Common myeloid progenitor, CD34-positive (primary cell): ENCODE results near the gene EXOC6B.

ENCODE experiments used
- CTCF ChIA-PET: fragments of 350-600 bp; sonication (Branson Sonifier 250); formaldehyde crosslinking; loops from one replicate; lab custom pipeline; 2021; ENCODE audit warnings: antibody characterized with exemption; lab: Charles Lee
- POLR2A ChIA-PET: fragments of 350-600 bp; sonication (Branson Sonifier 250); formaldehyde crosslinking; loops from one replicate; lab custom pipeline; 2021; ENCODE audit warnings: antibody characterized with exemption; lab: Charles Lee
- DNase-seq, 3 donors: peaks; one replicate each; pipeline versions ENCODE4 v3.0.0 to v3.0.0-alpha.2; 2013
- H3K27ac ChIP-seq, 2 experiments: 1 replicate in 1 of 2; 2 replicates in 1 of 2; pipeline ENCODE4 v1.7.0; 2013; ENCODE audit warnings: inconsistent platforms in 2 of 2, low read length in 2 of 2, mild to moderate bottlenecking in 2 of 2, low read depth in 1 of 2, moderate library complexity in 1 of 2; ENCODE audit not compliant: severe bottlenecking in 2 of 2, insufficient read depth in 1 of 2, poor library complexity in 1 of 2
- H3K27me3 ChIP-seq, 5 experiments: replicated peaks in 2 of 5; 1 replicate in 3 of 5; 2 replicates in 2 of 5; pipeline versions ENCODE4 v1.6.1 to v1.7.0; 2013; ENCODE audit warnings: low read length in 4 of 5, mild to moderate bottlenecking in 2 of 5, moderate library complexity in 2 of 5, inconsistent platforms in 1 of 5; ENCODE audit not compliant: insufficient read depth in 5 of 5, control insufficient read depth in 4 of 5
- H3K36me3 ChIP-seq, 4 experiments: 1 replicate in 2 of 4; 2 replicates in 2 of 4; pipeline versions ENCODE4 v1.6.1 to v1.7.0; 2013; ENCODE audit warnings: low read length in 3 of 4, control low read depth in 1 of 4, mild to moderate bottlenecking in 1 of 4; ENCODE audit not compliant: control insufficient read depth in 4 of 4, insufficient read depth in 4 of 4
- H3K4me1 ChIP-seq, 4 experiments: 1 replicate in 3 of 4; 2 replicates in 1 of 4; pipeline versions ENCODE4 v1.6.1 to v1.7.1; 2013; ENCODE audit warnings: low read length in 3 of 4, mild to moderate bottlenecking in 3 of 4, control low read depth in 1 of 4, inconsistent platforms in 1 of 4, moderate library complexity in 1 of 4; ENCODE audit not compliant: control insufficient read depth in 4 of 4, insufficient read depth in 4 of 4; ENCODE audit errors: control extremely low read depth in 1 of 4
- H3K4me3 ChIP-seq, 7 experiments: 1 replicate in 4 of 7; 2 replicates in 3 of 7; pipeline versions ENCODE4 v1.5.1 to v1.7.0; 2013; ENCODE audit warnings: mild to moderate bottlenecking in 7 of 7, low read length in 6 of 7, moderate library complexity in 6 of 7, inconsistent platforms in 2 of 7, low read depth in 2 of 7, control low read depth in 1 of 7; ENCODE audit not compliant: insufficient read depth in 4 of 7, control insufficient read depth in 1 of 7; ENCODE audit errors: extremely low read depth in 1 of 7
- H3K9me3 ChIP-seq, 5 experiments: 1 replicate in 4 of 5; 2 replicates in 1 of 5; pipeline versions ENCODE4 v1.6.1 to v1.7.1; 2013; ENCODE audit warnings: low read length in 4 of 5, mild to moderate bottlenecking in 2 of 5, inconsistent platforms in 1 of 5, low read depth in 1 of 5, moderate library complexity in 1 of 5; ENCODE audit not compliant: control insufficient read depth in 4 of 5, insufficient read depth in 2 of 5; ENCODE audit errors: control extremely low read depth in 1 of 5
- whole genome bisulfite sequencing: methylation state at CpG from one replicate; pipeline ENCODE4 v1.1.5; 2013; ENCODE audit not compliant: insufficient coverage; 5-methylcytosine and 5-hydroxymethylcytosine counted together

The EXOC6B gene

DNA sequence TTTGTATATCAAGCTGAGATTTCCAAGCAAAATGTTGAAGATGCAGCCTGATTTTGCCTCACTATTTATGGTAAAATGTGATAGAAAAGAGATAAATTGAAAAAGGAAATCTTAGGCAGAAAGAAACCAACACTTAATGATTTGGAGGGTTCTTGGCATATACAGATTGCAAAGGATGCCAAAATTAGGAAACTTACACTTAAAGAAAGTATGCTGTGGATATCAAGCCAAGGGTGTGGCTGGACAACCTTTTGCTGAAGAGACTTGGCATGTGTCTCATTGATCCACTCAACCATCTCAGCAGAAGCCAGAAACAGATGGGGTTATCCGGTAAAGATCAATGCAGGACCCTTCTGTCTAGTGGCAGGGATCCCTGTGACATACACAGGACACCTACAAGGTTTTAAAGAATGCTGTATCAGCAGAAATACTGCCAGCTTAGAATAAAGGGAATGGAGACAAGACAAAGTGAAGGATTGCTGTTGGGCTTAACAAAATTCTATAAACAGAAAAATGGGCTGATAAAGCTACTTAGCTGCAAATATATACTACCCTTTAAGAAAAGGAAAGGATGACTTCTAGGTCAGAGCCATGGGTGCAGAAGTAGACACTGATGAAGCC lies 570.9 kb downstream of the EXOC6B start:
- no peaks in the 10 kb centered on the region for H3K27me3 ChIP-seq
- 100% methylated on average over 1 of the region's 1 CpG for WGBS
- CTCF ChIA-PET, result no interaction called here
- peaks cover 0 to 5% (median 3%) of the 10 kb centered on the region in 5 experiments for H3K9me3 ChIP-seq
- no peak overlapping the region for H3K4me3 ChIP-seq
- H3K36me3 ChIP-seq, result no peaks in the 10 kb centered on the region
- no peaks in the 10 kb centered on the region for H3K4me1 ChIP-seq
- no peak for DNase-seq
- POLR2A ChIA-PET, result no interaction called here
- no peak overlapping the region for H3K27ac ChIP-seq

DNA sequence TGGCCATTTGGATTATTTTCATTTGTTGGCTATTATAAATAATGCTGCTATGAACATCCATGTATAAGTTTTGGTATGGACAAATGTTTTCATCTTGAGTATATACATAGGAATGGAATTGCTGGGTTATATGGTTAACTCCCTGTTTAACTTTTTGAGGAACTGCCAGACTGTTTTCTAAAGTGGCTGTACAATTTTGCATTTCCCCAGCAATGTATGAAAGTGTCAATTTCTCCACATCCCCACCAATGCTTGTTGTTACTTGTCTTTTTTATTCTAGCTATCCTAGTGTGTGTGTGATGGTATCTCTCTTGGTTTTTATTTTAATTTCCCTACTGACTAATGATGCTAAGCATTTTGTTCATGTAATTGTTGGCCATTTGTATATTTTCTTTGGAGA lies 587.5 kb downstream of the EXOC6B start:
- ChIA-PET POLR2A (no interaction called here), CTCF (no interaction called here)
- no peaks in the 10 kb centered on the region for H3K36me3 ChIP-seq
- no peak for DNase-seq
- H3K27me3 ChIP-seq, result no peaks in the 10 kb centered on the region
- H3K4me3 ChIP-seq, result no peak overlapping the region
- peaks cover 0 to 8% (median 0%) of the 10 kb centered on the region in 4 experiments for H3K4me1 ChIP-seq
- no peaks in the 10 kb centered on the region for H3K9me3 ChIP-seq
- no peak overlapping the region for H3K27ac ChIP-seq

DNA sequence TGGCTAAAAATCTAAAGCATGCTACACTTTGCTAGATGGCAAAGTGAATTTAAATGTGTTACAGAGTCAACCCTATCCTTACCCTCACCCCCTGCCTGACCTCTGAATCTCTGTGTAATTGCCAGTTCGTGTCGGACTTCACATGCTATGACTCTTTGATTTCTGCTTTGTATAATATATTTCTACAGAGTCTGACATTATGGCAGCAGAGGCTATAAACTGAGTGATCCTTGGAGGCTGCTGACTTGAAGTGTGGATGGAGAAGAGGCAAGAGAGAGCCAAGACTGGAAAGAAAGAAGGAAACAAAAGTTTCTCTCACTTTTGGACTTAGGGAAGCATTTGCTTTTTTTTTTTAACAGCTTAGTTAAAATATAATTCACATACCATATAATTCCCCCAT lies 588.3 kb downstream of the EXOC6B start:
- Histone ChIP-seq H3K27me3 (no peaks in the 10 kb centered on the region), H3K4me3 (no peak overlapping the region), H3K27ac (no peak overlapping the region), H3K9me3 (no peaks in the 10 kb centered on the region), H3K36me3 (no peaks in the 10 kb centered on the region), H3K4me1 (peaks cover 0 to 8% (median 0%) of the 10 kb centered on the region in 4 experiments)
- CTCF ChIA-PET, result no interaction called here
- no peak for DNase-seq
- no CpG with 5 or more reads among the region's 2 CpGs for WGBS
- POLR2A ChIA-PET, result no interaction called here

DNA sequence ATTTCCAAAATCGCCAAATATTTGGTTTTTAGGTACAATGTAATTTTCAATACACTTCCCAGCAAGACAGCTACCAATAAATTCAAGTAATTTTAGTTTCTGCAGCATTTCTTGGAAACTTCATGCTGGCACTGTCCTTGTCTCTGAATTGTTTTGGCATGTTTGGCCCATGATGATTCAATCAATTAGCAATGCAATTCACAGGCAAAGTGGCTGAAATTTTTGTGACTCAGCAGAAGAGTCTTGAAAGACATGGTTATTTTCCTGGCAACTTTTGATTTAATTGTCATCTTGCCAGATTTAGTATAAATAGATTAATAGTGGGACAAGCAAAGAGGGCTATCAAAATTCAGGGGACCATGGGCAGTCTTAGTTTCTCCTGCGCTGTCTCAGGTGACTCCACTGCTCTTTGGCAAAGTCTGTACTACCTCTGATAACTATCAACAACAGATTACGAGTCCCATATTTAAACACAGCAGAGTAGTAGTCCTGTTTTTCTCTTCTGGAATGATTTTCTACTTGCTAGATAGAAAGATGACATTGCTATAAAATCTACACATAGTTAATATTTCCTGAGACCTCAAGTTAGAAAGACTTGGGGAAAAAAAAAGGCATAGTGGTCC lies 589.3 kb downstream of the EXOC6B start:
- Histone ChIP-seq H3K4me1 (peaks cover 0 to 5% (median 0%) of the 10 kb centered on the region in 4 experiments), H3K4me3 (no peak overlapping the region), H3K27ac (no peak overlapping the region), H3K27me3 (no peaks in the 10 kb centered on the region), H3K36me3 (no peaks in the 10 kb centered on the region), H3K9me3 (no peaks in the 10 kb centered on the region)
- no CpG with 5 or more reads among the region's 3 CpGs for WGBS
- DNase-seq, result no peak
- ChIA-PET POLR2A (no interaction called here), CTCF (no interaction called here)

DNA sequence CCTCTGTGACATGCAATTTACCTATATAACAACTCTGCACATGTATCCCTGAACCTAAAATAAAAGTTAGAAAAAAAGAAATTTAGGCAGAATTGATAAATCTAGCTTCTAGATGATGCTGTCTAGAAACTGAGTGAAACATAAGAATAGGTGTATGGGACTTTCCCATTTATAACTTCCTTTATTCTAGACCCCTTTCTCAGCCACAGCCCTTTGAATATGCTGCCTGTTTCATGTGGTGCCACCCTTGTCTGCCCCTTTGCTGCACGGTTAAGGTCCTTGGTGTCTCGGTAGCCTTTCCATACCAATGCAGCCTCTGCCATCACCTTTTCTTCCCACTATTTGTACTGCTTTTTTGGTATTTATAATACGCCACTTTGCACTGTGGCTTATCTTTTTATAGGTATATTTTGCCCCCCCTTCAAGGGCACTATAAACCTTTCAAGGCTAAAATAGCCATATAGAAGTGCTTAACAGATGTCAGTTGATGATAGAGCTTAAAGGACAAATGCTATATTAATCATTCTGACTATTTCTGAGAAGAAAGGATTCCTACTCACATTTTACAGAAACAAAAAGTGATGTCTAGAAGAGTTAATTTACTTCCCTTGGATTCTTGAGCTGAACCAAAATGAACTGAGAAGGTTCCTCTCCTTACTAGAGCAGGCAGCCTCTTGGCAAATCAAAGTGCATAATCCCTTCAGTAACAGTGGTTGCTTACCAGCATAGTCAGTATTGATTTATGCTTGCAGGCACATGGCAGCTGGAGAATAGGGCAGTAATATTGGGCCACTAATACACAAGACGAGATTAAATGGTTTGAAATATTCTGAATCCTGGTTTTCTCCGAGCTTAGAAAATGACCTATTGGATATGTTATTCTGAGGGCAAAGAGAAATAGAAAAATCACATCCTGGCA lies 590.1 kb downstream of the EXOC6B start:
- no peaks in the 10 kb centered on the region for H3K36me3 ChIP-seq
- no peaks in the 10 kb centered on the region for H3K9me3 ChIP-seq
- CTCF ChIA-PET, result interaction anchor here (0.7 kb wide), 1 partner anchor 28 kb away, joined by 3 read pairs; no protein-coding TSS in a partner anchor
- POLR2A ChIA-PET, result no interaction called here
- no peak overlapping the region for H3K4me3 ChIP-seq
- H3K27ac ChIP-seq, result no peak overlapping the region
- no peaks in the 10 kb centered on the region for H3K27me3 ChIP-seq
- DNase-seq, result no peak
- 100% methylated on average over 1 of the region's 5 CpGs for WGBS
- H3K4me1 ChIP-seq, result no peaks in the 10 kb centered on the region

DNA sequence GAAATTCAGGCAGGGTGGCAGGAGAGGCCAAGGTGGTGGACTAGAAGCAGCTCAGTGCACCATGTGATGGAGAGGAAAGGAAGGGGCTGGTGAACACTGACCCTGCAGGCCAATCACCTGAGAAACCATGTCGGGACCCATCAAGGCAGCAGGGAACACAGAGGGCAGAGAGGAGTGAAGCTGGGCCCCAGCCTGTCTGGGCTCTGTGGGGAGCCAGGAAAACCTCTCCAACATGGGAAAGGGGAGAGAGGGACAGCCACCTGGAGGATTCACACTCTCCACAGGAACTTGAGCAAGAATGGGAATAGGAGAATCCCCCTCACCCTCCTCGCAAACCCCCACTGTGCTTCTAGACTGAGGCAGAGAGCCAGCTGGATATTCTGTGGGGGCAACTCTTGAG lies 592.6 kb downstream of the EXOC6B start:
- POLR2A ChIA-PET, result no interaction called here
- CTCF ChIA-PET, result no interaction called here

More for the DNA sequence above, 592.6 kb downstream of the EXOC6B start:
- H3K4me1 ChIP-seq, result no peaks in the 10 kb centered on the region
- H3K4me3 ChIP-seq, result no peak overlapping the region
- WGBS, result 100% methylated on average over 2 of the region's 2 CpGs
- H3K36me3 ChIP-seq, result no peaks in the 10 kb centered on the region
- no peaks in the 10 kb centered on the region for H3K27me3 ChIP-seq
- no peak overlapping the region for H3K27ac ChIP-seq
- no peak for DNase-seq
- H3K9me3 ChIP-seq, result no peaks in the 10 kb centered on the region
